OCI-LY1 (cell line): ENCODE data around the gene KRTAP11-1.

ENCODE experiments used
- CTCF ChIP-seq: fragments of 200-600 bp; sonication (generic), shearing (Covaris generic); IDR thresholded peaks from 2 replicates; pipeline ENCODE4 v1.5.1; 2017; ENCODE audit warnings: mild to moderate bottlenecking, antibody characterized with exemption, low read length, moderate library complexity, mixed read lengths
- EZH2 ChIP-seq: fragments of 200-600 bp; sonication (generic), shearing (Covaris generic); IDR thresholded peaks from 2 replicates; pipeline ENCODE4 v1.8.0; 2017; ENCODE audit warnings: borderline replicate concordance, mixed run types, mild to moderate bottlenecking, antibody characterized with exemption, low read length, moderate library complexity, mixed read lengths

- no peak for TF ChIP-seq CTCF
- no peak for TF ChIP-seq EZH2
Observed at GRCh38 chr21:30924146-30924700, 42.8 kb upstream of the KRTAP11-1 start.
